GM12875 (cell line): ENCODE measurements around the gene AKAP3.

Source experiments
- H3K4me3 ChIP-seq: one replicate; pipeline ENCODE4 v1.5.1; 2011; ENCODE audit warnings: low read depth, low read length, control low read depth
- CTCF ChIP-seq: IDR thresholded peaks from 2 replicates; pipeline ENCODE4 v1.5.1; 2011; ENCODE audit warnings: low read depth, mild to moderate bottlenecking, control low read depth, inconsistent platforms, low read length, moderate library complexity, borderline replicate concordance; ENCODE audit not compliant: insufficient read depth

Gene AKAP3

GRCh38 chr12:4628406-4628805 is 20.4 kb downstream of the AKAP3 start:
- no peak for TF ChIP-seq CTCF
- no peak overlapping the region for H3K4me3 ChIP-seq

GRCh38 chr12:4626543-4626942 is 22.3 kb downstream of the AKAP3 start:
- no peak for TF ChIP-seq CTCF
- no peak overlapping the region for H3K4me3 ChIP-seq

GRCh38 chr12:4621511-4621910 is 27.3 kb downstream of the AKAP3 start:
- no peak for TF ChIP-seq CTCF
- no peak overlapping the region for H3K4me3 ChIP-seq

GRCh38 chr12:4615667-4616066 is 33.2 kb downstream of the AKAP3 start:
- TF ChIP-seq CTCF = no peak
- no peak overlapping the region for H3K4me3 ChIP-seq

- H3K4me3 ChIP-seq = no peak overlapping the region
- TF ChIP-seq CTCF = no peak
These were observed 38.4 kb downstream of the AKAP3 start for GRCh38 chr12:4610481-4610880.

DNA sequence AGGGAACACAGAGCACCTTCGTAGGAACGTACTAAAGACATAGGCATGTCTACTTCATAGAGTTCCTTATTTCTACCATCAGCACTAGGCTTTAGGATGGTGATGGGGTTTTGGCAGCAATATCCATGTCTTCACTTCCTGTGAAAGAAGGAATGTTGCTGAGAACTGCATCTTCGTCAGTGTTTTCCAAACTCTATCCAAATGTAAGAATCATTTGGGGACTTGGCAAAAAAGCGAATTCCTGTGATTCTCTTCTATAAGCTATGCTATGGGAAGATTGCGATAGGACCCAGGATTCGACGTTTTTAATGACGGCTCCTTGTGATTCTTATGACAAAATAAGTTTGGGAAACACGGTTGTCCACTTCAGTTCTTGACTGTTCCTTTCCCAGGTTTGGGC is 39.8 kb downstream of the AKAP3 start:
- TF ChIP-seq CTCF = no peak
- no peak overlapping the region for H3K4me3 ChIP-seq

GRCh38 chr12:4607056-4607455 is 41.8 kb downstream of the AKAP3 start:
- no peak overlapping the region for H3K4me3 ChIP-seq
- TF ChIP-seq CTCF = no peak
